ENCODE data around the gene FLAD1. TPM values are rescaled to one million over a fixed set of nuclear protein-coding genes. Genes with fewer than 3 reads are reported as not detected.

Gene FLAD1
- total RNA-seq, 1 donor from 2014 or later: 60.2 TPM

GRCh38 chr1:154955718-154956543 lies 27.2 kb upstream of the FLAD1 start, which contains the start of gene PBXIP1:
PBXIP1 (minus strand) TSS chr1:154956099; CDS start chr1:154953721, 2,378 bp downstream.
- intact Hi-C loops (cut with micrococcal nuclease): loop anchor here (1.0 to 10.0 kb wide), 4 partner anchors 19 to 631 kb away; partner anchors contain the start of genes AQP10, ATP8B2, UBE2Q1 and ZBTB7B

GRCh38 chr1:154956544-154956941 lies 26.6 kb upstream of the FLAD1 start:
- H3K27me3 Mint-ChIP-seq (ENCODE audit: low read depth): no peaks in the 10 kb centered on the region
- H3K4me1 Mint-ChIP-seq (ENCODE audit: low read depth): peaks cover 56% of the 10 kb centered on the region
- intact Hi-C loops (cut with micrococcal nuclease): loop anchor here (5.0 to 10.0 kb wide), 3 partner anchors 48 to 632 kb away; partner anchors contain the start of genes AQP10, ATP8B2, UBE2Q1 and ZBTB7B

More at GRCh38 chr1:154955718-154956543, 27.2 kb upstream of the FLAD1 start, which contains the start of gene PBXIP1:
- peak within 1 kb of the TSS; percentile 99 for H3K27ac Mint-ChIP-seq
- H3K27me3 Mint-ChIP-seq (ENCODE audit: low read depth): no peaks in the 10 kb centered on the region
- peaks cover 23% of the 10 kb centered on the region for H3K36me3 Mint-ChIP-seq (ENCODE audit: low read depth)
- H3K4me3 Mint-ChIP-seq (ENCODE audit: low read depth): peak within 1 kb of the TSS; percentile 95
- peaks cover 58% of the 10 kb centered on the region for H3K4me1 Mint-ChIP-seq (ENCODE audit: low read depth)
- H3K9me3 Mint-ChIP-seq: no peaks in the 10 kb centered on the region
- DNase-seq (ENCODE audit: low spot score): peak; percentile 86

GRCh38 chr1:154957091-154957657 lies 26.0 kb upstream of the FLAD1 start:
- peaks cover 25% of the 10 kb centered on the region for H3K36me3 Mint-ChIP-seq (ENCODE audit: low read depth)
- H3K4me1 Mint-ChIP-seq (ENCODE audit: low read depth): peaks cover 50% of the 10 kb centered on the region
- H3K9me3 Mint-ChIP-seq: no peaks in the 10 kb centered on the region
- peak overlapping the region; percentile 17 for H3K27ac Mint-ChIP-seq
- DNase-seq (ENCODE audit: low spot score): no peak
- H3K4me3 Mint-ChIP-seq (ENCODE audit: low read depth): peak overlapping the region; percentile 10
- intact Hi-C loops (cut with micrococcal nuclease): loop anchor here (5.0 to 10.0 kb wide), 3 partner anchors 48 to 632 kb away; partner anchors contain the start of genes AQP10, ATP8B2, UBE2Q1 and ZBTB7B
- no peaks in the 10 kb centered on the region for H3K27me3 Mint-ChIP-seq (ENCODE audit: low read depth)

More at GRCh38 chr1:154956544-154956941, 26.6 kb upstream of the FLAD1 start:
- Mint-ChIP-seq H3K27ac (peak overlapping the region; percentile 99), H3K4me3 (ENCODE audit: low read depth) (peak overlapping the region; percentile 95), H3K9me3 (no peaks in the 10 kb centered on the region), H3K36me3 (ENCODE audit: low read depth) (peaks cover 26% of the 10 kb centered on the region)
- DNase-seq (ENCODE audit: low spot score): no peak

- no peak overlapping the region for H3K27ac Mint-ChIP-seq
Observed at GRCh38 chr1:154958036-154958435, 25.1 kb upstream of the FLAD1 start.

GRCh38 chr1:154958681-154959425 lies 24.3 kb upstream of the FLAD1 start:
- peak overlapping the region; percentile 30 for H3K4me3 Mint-ChIP-seq (ENCODE audit: low read depth)

More at GRCh38 chr1:154958036-154958435, 25.1 kb upstream of the FLAD1 start:
- no peak for DNase-seq (ENCODE audit: low spot score)
- Mint-ChIP-seq H3K36me3 (ENCODE audit: low read depth) (peaks cover 33% of the 10 kb centered on the region), H3K27me3 (ENCODE audit: low read depth) (no peaks in the 10 kb centered on the region), H3K4me1 (ENCODE audit: low read depth) (peaks cover 48% of the 10 kb centered on the region), H3K4me3 (ENCODE audit: low read depth) (no peak overlapping the region), H3K9me3 (no peaks in the 10 kb centered on the region)
- intact Hi-C loops (cut with micrococcal nuclease): loop anchor here (5.0 to 10.0 kb wide), 3 partner anchors 47 to 633 kb away; partner anchors contain the start of genes AQP10, ATP8B2, UBE2Q1 and ZBTB7B

GRCh38 chr1:154959426-154959780 lies 23.7 kb upstream of the FLAD1 start:
- Mint-ChIP-seq H3K4me1 (ENCODE audit: low read depth) (peaks cover 44% of the 10 kb centered on the region), H3K36me3 (ENCODE audit: low read depth) (peaks cover 45% of the 10 kb centered on the region)

More at GRCh38 chr1:154958681-154959425, 24.3 kb upstream of the FLAD1 start:
- peaks cover 41% of the 10 kb centered on the region for H3K36me3 Mint-ChIP-seq (ENCODE audit: low read depth)
- H3K27me3 Mint-ChIP-seq (ENCODE audit: low read depth): no peaks in the 10 kb centered on the region
- no peak for DNase-seq (ENCODE audit: low spot score)
- H3K27ac Mint-ChIP-seq: peak overlapping the region; percentile 12
- H3K9me3 Mint-ChIP-seq: no peaks in the 10 kb centered on the region
- intact Hi-C loops (cut with micrococcal nuclease): loop anchor here (5.0 to 10.0 kb wide), 3 partner anchors 46 to 634 kb away; partner anchors contain the start of genes AQP10, ATP8B2, UBE2Q1 and ZBTB7B
- H3K4me1 Mint-ChIP-seq (ENCODE audit: low read depth): peaks cover 48% of the 10 kb centered on the region

GRCh38 chr1:154960446-154961136 lies 22.6 kb upstream of the FLAD1 start:
- intact Hi-C loops (cut with micrococcal nuclease): loop anchor here (1.0 to 5.0 kb wide), 2 partner anchors 14 to 102 kb away; partner anchors contain the start of genes CKS1B and EFNA4
- H3K4me3 Mint-ChIP-seq (ENCODE audit: low read depth): peak overlapping the region; percentile 94
- peak overlapping the region; percentile 84 for H3K27ac Mint-ChIP-seq
- peaks cover 32% of the 10 kb centered on the region for H3K4me1 Mint-ChIP-seq (ENCODE audit: low read depth)
- no peak for DNase-seq (ENCODE audit: low spot score)
- H3K27me3 Mint-ChIP-seq (ENCODE audit: low read depth): no peaks in the 10 kb centered on the region
- peaks cover 57% of the 10 kb centered on the region for H3K36me3 Mint-ChIP-seq (ENCODE audit: low read depth)
- H3K9me3 Mint-ChIP-seq: no peaks in the 10 kb centered on the region

More at GRCh38 chr1:154959426-154959780, 23.7 kb upstream of the FLAD1 start:
- no peaks in the 10 kb centered on the region for H3K9me3 Mint-ChIP-seq
- no peak overlapping the region for H3K27ac Mint-ChIP-seq
- intact Hi-C loops (cut with micrococcal nuclease): loop anchor here (5.0 to 10.0 kb wide), 3 partner anchors 45 to 635 kb away; partner anchors contain the start of genes AQP10, ATP8B2, UBE2Q1 and ZBTB7B
- DNase-seq (ENCODE audit: low spot score): no peak
- no peaks in the 10 kb centered on the region for H3K27me3 Mint-ChIP-seq (ENCODE audit: low read depth)
- peak overlapping the region; percentile 56 for H3K4me3 Mint-ChIP-seq (ENCODE audit: low read depth)

GRCh38 chr1:154961207-154962155 lies 21.7 kb upstream of the FLAD1 start, which contains the start of gene PYGO2:
PYGO2 (minus strand) TSS chr1:154961782; CDS start chr1:154961576, 206 bp downstream.
- peak within 1 kb of the TSS; percentile 94 for H3K4me3 Mint-ChIP-seq (ENCODE audit: low read depth)
- H3K4me1 Mint-ChIP-seq (ENCODE audit: low read depth): peaks cover 24% of the 10 kb centered on the region
- H3K9me3 Mint-ChIP-seq: no peaks in the 10 kb centered on the region
- peak within 1 kb of the TSS; percentile 84 for H3K27ac Mint-ChIP-seq
- DNase-seq (ENCODE audit: low spot score): peak; percentile 82
- intact Hi-C loops (cut with micrococcal nuclease): loop anchor here (1.0 to 5.0 kb wide), 2 partner anchors 13 to 101 kb away; partner anchors contain the start of genes CKS1B and EFNA4
- peaks cover 60% of the 10 kb centered on the region for H3K36me3 Mint-ChIP-seq (ENCODE audit: low read depth)
- H3K27me3 Mint-ChIP-seq (ENCODE audit: low read depth): no peaks in the 10 kb centered on the region

GRCh38 chr1:154962156-154962749 lies 20.9 kb upstream of the FLAD1 start:
- Mint-ChIP-seq H3K36me3 (ENCODE audit: low read depth) (peaks cover 68% of the 10 kb centered on the region), H3K9me3 (no peaks in the 10 kb centered on the region), H3K27me3 (ENCODE audit: low read depth) (no peaks in the 10 kb centered on the region), H3K4me1 (ENCODE audit: low read depth) (peaks cover 20% of the 10 kb centered on the region), H3K4me3 (ENCODE audit: low read depth) (peak overlapping the region; percentile 86), H3K27ac (peak overlapping the region; percentile 78)
- DNase-seq (ENCODE audit: low spot score): no peak
- intact Hi-C loops (cut with micrococcal nuclease): loop anchor here (5.0 kb wide), 1 partner anchor 100 kb away; the partner anchor contains the start of gene EFNA4

- Mint-ChIP-seq H3K27ac (no peak overlapping the region), H3K9me3 (no peaks in the 10 kb centered on the region), H3K27me3 (ENCODE audit: low read depth) (no peaks in the 10 kb centered on the region), H3K4me1 (ENCODE audit: low read depth) (peaks cover 20% of the 10 kb centered on the region), H3K4me3 (ENCODE audit: low read depth) (peak overlapping the region; percentile 86), H3K36me3 (ENCODE audit: low read depth) (peaks cover 72% of the 10 kb centered on the region)
- intact Hi-C loops (cut with micrococcal nuclease): loop anchor here (5.0 kb wide), 1 partner anchor 99 kb away; the partner anchor contains the start of gene EFNA4
- no peak for DNase-seq (ENCODE audit: low spot score)
Observed at GRCh38 chr1:154962795-154963330, 20.3 kb upstream of the FLAD1 start.

Data from activated T-helper 2 cell treated with anti-CD3 and anti-CD28 coated beads, Interferon-gamma antibody, Interleukin-2, Interleukin-4, amounts not matched to agents 10 μg/mL and 5 μg/mL and 100 μg/mL, durations not matched to agents 14 hours and 24 hours and 36 hours (primary cell).